ENCODE results near the gene MYEOV. TPM values are rescaled to one million over a fixed set of nuclear protein-coding genes. Genes with fewer than 3 reads are reported as not detected.

Gene MYEOV
- total RNA-seq, 1 experiment from 2014 or later, result 0.22 TPM

DNA sequence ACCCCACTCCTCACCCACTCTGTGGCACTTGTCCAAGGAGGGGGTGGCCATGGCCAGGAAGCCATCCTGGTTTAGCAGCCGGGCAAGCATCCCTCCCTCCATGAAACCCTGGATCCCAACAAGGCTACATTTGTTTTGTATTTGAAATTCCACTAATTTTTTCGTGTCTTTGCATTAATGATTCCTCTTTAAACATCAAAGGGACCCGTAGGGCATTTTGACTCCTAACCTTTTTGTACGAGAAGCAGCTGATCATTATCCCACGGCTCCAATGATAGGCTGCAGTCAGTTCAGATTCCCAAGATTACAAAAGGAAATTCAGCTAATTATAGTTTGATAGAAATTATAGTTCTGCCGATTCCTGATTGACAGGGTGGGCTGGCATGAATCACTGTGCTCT lies 10.7 kb downstream of the MYEOV start:
- H4K91ac ChIP-seq (ENCODE audit: insufficient read length, low read depth, low read length), result no peak overlapping the region
- Mint-ChIP-seq H3K4me1 (no peaks in the 10 kb centered on the region), H3K36me3 (ENCODE audit: insufficient read depth in 1 of 3, low read depth in 3 of 3) (no peaks in the 10 kb centered on the region), H3K4me3 (no peak overlapping the region), H3K9me3 (no peaks in the 10 kb centered on the region), H3K27me3 (ENCODE audit: low read depth) (peaks cover 12% of the 10 kb centered on the region), H3K27ac (peak overlapping the region in 1 of 3 experiments; percentile 15; a peak in 1 of 7 replicates)
- H2BK5ac ChIP-seq (ENCODE audit: insufficient read length, low read length), result no peak overlapping the region
- no CpG with 5 or more reads among the region's 6 CpGs for WGBS (ENCODE audit: extremely low coverage, insufficient read length, low lambda C conversion rate)
- H3K4me1 ChIP-seq (ENCODE audit: insufficient read depth, low read length), result no peaks in the 10 kb centered on the region
- no peak overlapping the region for H3T11ph ChIP-seq (ENCODE audit: low read length)
- H3K18ac ChIP-seq (ENCODE audit: insufficient read length, low read depth, low read length), result no peak overlapping the region
- no peaks in the 10 kb centered on the region for H3K9me3 ChIP-seq (ENCODE audit: control insufficient read depth, low read depth, low read length)
- H3K27me3 ChIP-seq (ENCODE audit: insufficient read depth, low read length), result no peaks in the 10 kb centered on the region
- no peaks in the 10 kb centered on the region for H3K79me1 ChIP-seq (ENCODE audit: insufficient read depth, low read depth, low read length, poor library complexity, severe bottlenecking)
- H3K23ac ChIP-seq (ENCODE audit: insufficient read length, low read depth, low read length), result no peak overlapping the region
- H3K23me2 ChIP-seq (ENCODE audit: insufficient read length, low read depth, low read length, poor library complexity, severe bottlenecking), result no peaks in the 10 kb centered on the region
- H2BK20ac ChIP-seq (ENCODE audit: low read depth, low read length, poor library complexity, severe bottlenecking), result no peak overlapping the region
- H2BK12ac ChIP-seq (ENCODE audit: insufficient read length, low read depth, low read length), result no peak overlapping the region
- no peak overlapping the region for H2AK5ac ChIP-seq (ENCODE audit: insufficient read length, low read length)
- peaks cover 2% of the 10 kb centered on the region for H4K20me1 ChIP-seq (ENCODE audit: control insufficient read depth, insufficient read depth, insufficient read length)
- no peak overlapping the region for H3K4me2 ChIP-seq (ENCODE audit: insufficient read depth, insufficient read length, low read length)
- H3K56ac ChIP-seq (ENCODE audit: insufficient read length, low read depth, low read length), result no peak overlapping the region
- no peak overlapping the region for H2BK15ac ChIP-seq (ENCODE audit: low read depth, low read length)
- H3K9ac ChIP-seq (ENCODE audit: extremely low read depth, insufficient read length, low read length), result no peak overlapping the region
- H2BK120ac ChIP-seq (ENCODE audit: low read depth, low read length, poor library complexity, severe bottlenecking), result no peak overlapping the region
- no peak for DNase-seq
- H4K5ac ChIP-seq (ENCODE audit: insufficient read length, low read depth, low read length), result no peak overlapping the region
- no peak overlapping the region for H3K4ac ChIP-seq (ENCODE audit: low read depth, low read length)
- H3K14ac ChIP-seq (ENCODE audit: insufficient read depth, low read length), result no peak overlapping the region
- H4K8ac ChIP-seq (replicated peaks; ENCODE audit: insufficient read length, low read depth, low read length), result no peak overlapping the region
- no peak overlapping the region for H3K27ac ChIP-seq (ENCODE audit: insufficient read length, low read depth, low read length)
- TF ChIP-seq, protein P1, sequence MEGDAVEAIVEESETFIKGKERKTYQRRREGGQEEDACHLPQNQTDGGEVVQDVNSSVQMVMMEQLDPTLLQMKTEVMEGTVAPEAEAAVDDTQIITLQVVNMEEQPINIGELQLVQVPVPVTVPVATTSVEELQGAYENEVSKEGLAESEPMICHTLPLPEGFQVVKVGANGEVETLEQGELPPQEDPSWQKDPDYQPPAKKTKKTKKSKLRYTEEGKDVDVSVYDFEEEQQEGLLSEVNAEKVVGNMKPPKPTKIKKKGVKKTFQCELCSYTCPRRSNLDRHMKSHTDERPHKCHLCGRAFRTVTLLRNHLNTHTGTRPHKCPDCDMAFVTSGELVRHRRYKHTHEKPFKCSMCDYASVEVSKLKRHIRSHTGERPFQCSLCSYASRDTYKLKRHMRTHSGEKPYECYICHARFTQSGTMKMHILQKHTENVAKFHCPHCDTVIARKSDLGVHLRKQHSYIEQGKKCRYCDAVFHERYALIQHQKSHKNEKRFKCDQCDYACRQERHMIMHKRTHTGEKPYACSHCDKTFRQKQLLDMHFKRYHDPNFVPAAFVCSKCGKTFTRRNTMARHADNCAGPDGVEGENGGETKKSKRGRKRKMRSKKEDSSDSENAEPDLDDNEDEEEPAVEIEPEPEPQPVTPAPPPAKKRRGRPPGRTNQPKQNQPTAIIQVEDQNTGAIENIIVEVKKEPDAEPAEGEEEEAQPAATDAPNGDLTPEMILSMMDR (conservative IDR thresholded peaks at IDR 0.05), result no peak
- no peaks in the 10 kb centered on the region for H3K79me2 ChIP-seq (ENCODE audit: insufficient read depth, low read length)
- no peak overlapping the region for H2AFZ ChIP-seq (ENCODE audit: low read length)

Measured in H9 (cell line).